ENCODE results near the gene HKDC1. TPM values are rescaled to one million over a fixed set of nuclear protein-coding genes. Genes with fewer than 3 reads are reported as not detected.
A peak's percentile ranks its signal among the peaks of the same experiment; 100 is the strongest.

The HKDC1 gene
- total RNA-seq, 2 experiments from 2014 or later, result 10.0 to 10.9 TPM

- CTCF ChIA-PET, result interaction anchor here (0.7 to 1.7 kb wide), 11 partner anchors 9 to 186 kb away, joined by 3 to 8 read pairs (median 4); no protein-coding TSS in a partner anchor
- Mint-ChIP-seq H3K9me3 (no peaks in the 10 kb centered on the region), H3K4me1 (peaks cover 55% of the 10 kb centered on the region), H3K36me3 (ENCODE audit: low read depth) (no peaks in the 10 kb centered on the region), H3K27ac (peak overlapping the region; percentile 93), H3K4me3 (peak overlapping the region; percentile 72), H3K27me3 (no peaks in the 10 kb centered on the region)
- peak; percentile 82 for DNase-seq
- POLR2A ChIA-PET, result no interaction called here
Observed at GRCh38 chr10:69222157-69223027, 2.3 kb downstream of the HKDC1 start.

- H3K27me3 Mint-ChIP-seq, result no peaks in the 10 kb centered on the region
- H3K4me3 Mint-ChIP-seq, result peak overlapping the region; percentile 72
- CTCF ChIA-PET, result interaction anchor here (0.7 to 1.7 kb wide), 11 partner anchors 8 to 185 kb away, joined by 3 to 8 read pairs (median 4); no protein-coding TSS in a partner anchor
- no peaks in the 10 kb centered on the region for H3K36me3 Mint-ChIP-seq (ENCODE audit: low read depth)
- no peaks in the 10 kb centered on the region for H3K9me3 Mint-ChIP-seq
- H3K4me1 Mint-ChIP-seq, result peaks cover 61% of the 10 kb centered on the region
- no peak for DNase-seq
- POLR2A ChIA-PET, result no interaction called here
- peak overlapping the region; percentile 93 for H3K27ac Mint-ChIP-seq
Observed at GRCh38 chr10:69223028-69223342, 2.9 kb downstream of the HKDC1 start.

- H3K4me1 Mint-ChIP-seq, result peaks cover 81% of the 10 kb centered on the region
- ChIA-PET POLR2A (no interaction called here), CTCF (interaction anchor here (1.0 to 2.8 kb wide), 5 partner anchors 13 to 183 kb away, joined by 3 to 12 read pairs (median 5); no protein-coding TSS in a partner anchor)
- no peak for DNase-seq
- H3K27me3 Mint-ChIP-seq, result no peaks in the 10 kb centered on the region
- no peak overlapping the region for H3K4me3 Mint-ChIP-seq
- no peaks in the 10 kb centered on the region for H3K9me3 Mint-ChIP-seq
- H3K27ac Mint-ChIP-seq, result peak overlapping the region; percentile 78
- no peaks in the 10 kb centered on the region for H3K36me3 Mint-ChIP-seq (ENCODE audit: low read depth)
Observed at GRCh38 chr10:69224862-69225657, 4.9 kb downstream of the HKDC1 start.

GRCh38 chr10:69225681-69226080 lies 5.5 kb downstream of the HKDC1 start:
- H3K27ac Mint-ChIP-seq, result peak overlapping the region; percentile 71
- no peaks in the 10 kb centered on the region for H3K27me3 Mint-ChIP-seq
- no peaks in the 10 kb centered on the region for H3K36me3 Mint-ChIP-seq (ENCODE audit: low read depth)
- no peaks in the 10 kb centered on the region for H3K9me3 Mint-ChIP-seq
- H3K4me1 Mint-ChIP-seq, result peaks cover 85% of the 10 kb centered on the region
- CTCF ChIA-PET, result interaction anchor here (1.0 to 2.8 kb wide), 6 partner anchors 9 to 182 kb away, joined by 3 to 12 read pairs (median 4); no protein-coding TSS in a partner anchor
- DNase-seq, result no peak
- H3K4me3 Mint-ChIP-seq, result no peak overlapping the region
- POLR2A ChIA-PET, result no interaction called here

- CTCF ChIA-PET, result interaction anchor here (0.6 to 2.8 kb wide), 8 partner anchors 9 to 492 kb away, joined by 3 to 12 read pairs (median 4); no protein-coding TSS in a partner anchor
- POLR2A ChIA-PET, result no interaction called here
- Mint-ChIP-seq H3K27ac (no peak overlapping the region), H3K4me3 (no peak overlapping the region), H3K4me1 (peaks cover 86% of the 10 kb centered on the region), H3K27me3 (peaks cover 1% of the 10 kb centered on the region), H3K36me3 (ENCODE audit: low read depth) (no peaks in the 10 kb centered on the region), H3K9me3 (no peaks in the 10 kb centered on the region)
- no peak for DNase-seq
Observed at GRCh38 chr10:69226919-69227450, 6.9 kb downstream of the HKDC1 start.

GRCh38 chr10:69228151-69228550 lies 8.0 kb downstream of the HKDC1 start:
- Mint-ChIP-seq H3K4me3 (peak overlapping the region; percentile 62), H3K36me3 (ENCODE audit: low read depth) (peaks cover 4% of the 10 kb centered on the region), H3K27me3 (peaks cover 1% of the 10 kb centered on the region), H3K27ac (peak overlapping the region; percentile 95), H3K4me1 (peaks cover 86% of the 10 kb centered on the region), H3K9me3 (no peaks in the 10 kb centered on the region)
- no peak for DNase-seq
- POLR2A ChIA-PET, result no interaction called here
- CTCF ChIA-PET, result interaction anchor here (1.3 to 1.8 kb wide), 5 partner anchors 10 to 223 kb away, joined by 3 to 8 read pairs (median 5); no protein-coding TSS in a partner anchor

- H3K9me3 Mint-ChIP-seq, result no peaks in the 10 kb centered on the region
- peak overlapping the region; percentile 62 for H3K4me3 Mint-ChIP-seq
- peak overlapping the region; percentile 95 for H3K27ac Mint-ChIP-seq
- POLR2A ChIA-PET, result no interaction called here
- CTCF ChIA-PET, result interaction anchor here (0.6 to 1.8 kb wide), 15 partner anchors 8 to 287 kb away, joined by 3 to 8 read pairs (median 4); partner anchors contain the start of gene HKDC1
- peaks cover 90% of the 10 kb centered on the region for H3K4me1 Mint-ChIP-seq
- peaks cover 1% of the 10 kb centered on the region for H3K27me3 Mint-ChIP-seq
- H3K36me3 Mint-ChIP-seq (ENCODE audit: low read depth), result peaks cover 4% of the 10 kb centered on the region
- DNase-seq, result no peak
Observed at GRCh38 chr10:69229616-69229916, 9.4 kb downstream of the HKDC1 start.

- ChIA-PET POLR2A (no interaction called here), CTCF (interaction anchor here (0.8 to 3.5 kb wide), 6 partner anchors 10 to 162 kb away, joined by 3 to 19 read pairs (median 3); partner anchors contain the start of gene HKDC1)
- DNase-seq, result no peak
- Mint-ChIP-seq H3K27ac (peak overlapping the region; percentile 95), H3K36me3 (ENCODE audit: low read depth) (peaks cover 4% of the 10 kb centered on the region), H3K4me3 (peak overlapping the region; percentile 62), H3K4me1 (peaks cover 86% of the 10 kb centered on the region), H3K9me3 (no peaks in the 10 kb centered on the region), H3K27me3 (peaks cover 1% of the 10 kb centered on the region)
Observed at GRCh38 chr10:69230128-69230527, 10.0 kb downstream of the HKDC1 start.

GRCh38 chr10:69232252-69232651 lies 12.1 kb downstream of the HKDC1 start:
- DNase-seq, result no peak
- H3K27me3 Mint-ChIP-seq, result peaks cover 1% of the 10 kb centered on the region
- ChIA-PET POLR2A (no interaction called here), CTCF (interaction anchor here (0.9 to 3.5 kb wide), 4 partner anchors 7 to 176 kb away, joined by 3 to 19 read pairs (median 6); no protein-coding TSS in a partner anchor)
- H3K4me1 Mint-ChIP-seq, result peaks cover 76% of the 10 kb centered on the region
- peak overlapping the region; percentile 91 for H3K27ac Mint-ChIP-seq
- H3K4me3 Mint-ChIP-seq, result peak overlapping the region; percentile 74
- peaks cover 4% of the 10 kb centered on the region for H3K36me3 Mint-ChIP-seq (ENCODE audit: low read depth)
- H3K9me3 Mint-ChIP-seq, result no peaks in the 10 kb centered on the region

GRCh38 chr10:69232736-69233480 lies 12.8 kb downstream of the HKDC1 start:
- ChIA-PET POLR2A (no interaction called here), CTCF (interaction anchor here (0.9 to 3.5 kb wide), 3 partner anchors 107 to 175 kb away, joined by 3 to 19 read pairs (median 10); no protein-coding TSS in a partner anchor)
- H3K27me3 Mint-ChIP-seq, result peaks cover 1% of the 10 kb centered on the region
- peak overlapping the region; percentile 91 for H3K27ac Mint-ChIP-seq
- peak overlapping the region; percentile 74 for H3K4me3 Mint-ChIP-seq
- peaks cover 4% of the 10 kb centered on the region for H3K36me3 Mint-ChIP-seq (ENCODE audit: low read depth)
- H3K4me1 Mint-ChIP-seq, result peaks cover 76% of the 10 kb centered on the region
- no peaks in the 10 kb centered on the region for H3K9me3 Mint-ChIP-seq
- peak; percentile 60 for DNase-seq

GRCh38 chr10:69234447-69234846 lies 14.3 kb downstream of the HKDC1 start:
- POLR2A ChIA-PET, result no interaction called here
- CTCF ChIA-PET, result interaction anchor here (0.8 to 2.5 kb wide), 4 partner anchors 115 to 174 kb away, joined by 3 to 11 read pairs (median 4); no protein-coding TSS in a partner anchor
- H3K4me3 Mint-ChIP-seq, result no peak overlapping the region

More at GRCh38 chr10:69234447-69234846, 14.3 kb downstream of the HKDC1 start:
- DNase-seq, result no peak
- Mint-ChIP-seq H3K36me3 (ENCODE audit: low read depth) (peaks cover 4% of the 10 kb centered on the region), H3K27me3 (peaks cover 1% of the 10 kb centered on the region), H3K27ac (no peak overlapping the region), H3K9me3 (no peaks in the 10 kb centered on the region), H3K4me1 (peaks cover 65% of the 10 kb centered on the region)

Measured in activated CD4-positive, alpha-beta T cell treated with anti-CD3 and anti-CD28 coated beads, Interleukin-2, amount 10 ng/mL, durations not matched to agents 7 days and 5 days (primary cell).